LNCAP (cell line): Measurements from ENCODE around the gene ZNF208.

Experiments
- TF ChIP-seq, protein P1 (sequence below): fragments of 450-650 bp; IDR thresholded peaks from 2 replicates; pipeline ENCODE4 v1.5.1; 2017; ENCODE audit warnings: mild to moderate bottlenecking

Gene ZNF208

DNA sequence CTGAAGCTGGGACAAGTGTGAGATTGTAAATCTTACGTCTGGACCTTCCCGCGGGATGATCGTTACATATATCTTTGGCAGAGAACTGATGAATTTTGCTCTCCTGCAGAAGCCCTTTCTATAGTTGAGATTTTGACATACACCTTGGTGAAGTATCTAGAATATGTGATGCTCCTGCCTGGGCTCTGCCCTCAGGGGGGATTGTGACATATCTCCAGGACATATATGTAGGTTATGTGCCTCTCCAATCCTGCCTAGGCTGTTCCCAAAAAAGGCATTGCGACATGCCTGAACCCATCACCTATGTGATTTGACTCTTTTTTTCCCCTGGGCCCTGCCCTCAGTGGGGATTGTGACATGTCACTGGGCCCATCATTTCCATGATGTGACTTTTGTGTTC is 76.6 kb downstream of the ZNF208 start:
- TF ChIP-seq, protein P1, sequence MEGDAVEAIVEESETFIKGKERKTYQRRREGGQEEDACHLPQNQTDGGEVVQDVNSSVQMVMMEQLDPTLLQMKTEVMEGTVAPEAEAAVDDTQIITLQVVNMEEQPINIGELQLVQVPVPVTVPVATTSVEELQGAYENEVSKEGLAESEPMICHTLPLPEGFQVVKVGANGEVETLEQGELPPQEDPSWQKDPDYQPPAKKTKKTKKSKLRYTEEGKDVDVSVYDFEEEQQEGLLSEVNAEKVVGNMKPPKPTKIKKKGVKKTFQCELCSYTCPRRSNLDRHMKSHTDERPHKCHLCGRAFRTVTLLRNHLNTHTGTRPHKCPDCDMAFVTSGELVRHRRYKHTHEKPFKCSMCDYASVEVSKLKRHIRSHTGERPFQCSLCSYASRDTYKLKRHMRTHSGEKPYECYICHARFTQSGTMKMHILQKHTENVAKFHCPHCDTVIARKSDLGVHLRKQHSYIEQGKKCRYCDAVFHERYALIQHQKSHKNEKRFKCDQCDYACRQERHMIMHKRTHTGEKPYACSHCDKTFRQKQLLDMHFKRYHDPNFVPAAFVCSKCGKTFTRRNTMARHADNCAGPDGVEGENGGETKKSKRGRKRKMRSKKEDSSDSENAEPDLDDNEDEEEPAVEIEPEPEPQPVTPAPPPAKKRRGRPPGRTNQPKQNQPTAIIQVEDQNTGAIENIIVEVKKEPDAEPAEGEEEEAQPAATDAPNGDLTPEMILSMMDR: no peak

DNA sequence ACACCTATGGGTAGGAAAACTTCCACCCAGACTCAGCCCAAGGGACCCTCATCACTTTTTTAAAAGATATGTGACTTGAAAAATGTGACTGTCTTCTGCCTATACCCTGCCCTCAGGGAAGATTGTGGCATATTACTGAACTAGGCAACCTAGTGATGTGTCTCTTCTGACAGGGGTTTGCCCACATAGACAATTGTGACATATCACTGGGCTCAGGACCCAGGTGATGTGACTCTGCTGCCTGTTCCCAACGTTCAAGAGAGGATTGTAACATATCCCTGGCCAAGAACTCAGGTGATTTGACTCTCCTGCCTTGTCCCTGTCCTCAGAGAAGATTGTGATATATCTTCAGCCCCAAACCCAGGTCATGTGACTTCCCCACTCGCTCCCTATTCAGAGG is 88.5 kb downstream of the ZNF208 start:
- TF ChIP-seq, protein P1: no peak

DNA sequence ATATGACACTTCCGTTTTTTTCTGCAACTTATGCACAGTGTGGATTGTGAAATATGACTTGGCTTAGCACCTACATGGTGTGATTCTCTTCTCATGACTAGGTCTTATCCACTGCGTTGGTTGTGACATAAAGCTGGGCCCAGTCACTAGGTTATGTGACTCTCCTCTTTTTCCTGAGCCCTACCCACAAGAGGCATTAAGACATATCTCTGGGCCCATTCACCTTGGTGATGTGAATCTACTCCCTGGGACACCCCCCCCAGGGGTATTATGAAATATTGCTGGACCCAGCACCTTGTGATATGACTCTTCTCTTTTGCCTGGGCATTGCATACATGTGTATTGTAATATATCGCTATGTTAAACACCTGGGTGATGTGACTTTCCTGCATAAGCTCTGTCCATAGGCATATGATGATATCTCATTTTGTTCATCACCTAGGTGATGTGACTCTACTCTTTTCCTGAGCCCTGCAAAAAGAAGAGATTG is 89.0 kb downstream of the ZNF208 start:
- TF ChIP-seq, protein P1: no peak

DNA sequence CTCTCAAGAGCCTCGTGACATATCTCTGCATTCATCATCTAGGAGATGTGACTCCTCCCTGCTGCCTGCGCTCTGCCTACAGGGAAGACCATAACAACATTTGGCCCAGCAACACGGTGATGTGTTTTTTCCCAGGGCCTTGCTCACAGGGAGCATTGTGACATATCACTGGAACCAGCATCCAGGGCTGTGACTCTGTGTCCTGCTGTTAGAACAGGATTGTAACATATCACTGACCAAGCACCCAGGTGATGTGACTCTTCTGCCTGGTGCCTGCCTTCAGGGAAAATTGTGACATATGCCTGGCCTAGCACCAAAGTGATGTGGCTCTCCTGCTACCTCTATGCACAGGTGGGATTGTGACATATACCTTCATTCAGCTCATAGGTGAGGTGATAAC is 95.3 kb downstream of the ZNF208 start:
- TF ChIP-seq, protein P1: no peak

DNA sequence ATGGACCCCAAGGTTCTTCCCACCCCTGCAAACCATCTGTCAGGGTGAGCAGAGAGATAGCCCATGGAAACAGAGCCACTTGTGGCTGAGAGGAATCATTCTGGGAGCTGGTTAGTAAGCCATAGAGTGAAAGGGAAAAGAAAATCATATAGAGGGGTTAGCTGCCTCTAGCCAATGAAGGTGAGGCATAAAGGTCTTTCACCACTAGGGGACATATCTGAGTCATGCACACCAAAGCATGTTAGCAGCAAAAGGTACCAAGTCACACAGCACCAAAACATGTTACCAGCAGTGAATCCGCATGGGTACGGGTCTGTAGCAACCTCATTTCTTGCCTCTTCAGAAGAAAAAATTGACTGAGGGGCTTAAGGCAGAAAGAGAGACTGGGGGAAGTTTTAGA is 98.1 kb downstream of the ZNF208 start:
- TF ChIP-seq, protein P1: no peak

DNA sequence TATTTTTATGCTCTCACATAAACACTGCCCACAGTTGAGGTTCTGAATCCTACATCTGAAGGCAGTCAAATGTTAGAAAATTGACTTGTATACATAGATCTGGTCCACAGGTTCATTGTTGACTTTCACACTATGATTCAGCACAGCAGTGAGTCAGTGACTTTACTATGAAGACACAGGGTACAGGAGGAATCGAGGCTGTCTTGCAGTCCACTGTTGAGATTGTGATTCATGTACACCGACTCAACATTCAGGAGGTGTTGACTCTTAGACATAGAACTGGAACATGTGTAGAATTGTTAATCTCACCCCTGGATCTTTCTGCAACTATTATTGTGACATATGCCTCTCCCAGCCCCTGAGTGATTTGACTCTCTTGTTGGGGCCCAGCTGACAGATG is 100.4 kb downstream of the ZNF208 start:
- TF ChIP-seq, protein P1: no peak

DNA sequence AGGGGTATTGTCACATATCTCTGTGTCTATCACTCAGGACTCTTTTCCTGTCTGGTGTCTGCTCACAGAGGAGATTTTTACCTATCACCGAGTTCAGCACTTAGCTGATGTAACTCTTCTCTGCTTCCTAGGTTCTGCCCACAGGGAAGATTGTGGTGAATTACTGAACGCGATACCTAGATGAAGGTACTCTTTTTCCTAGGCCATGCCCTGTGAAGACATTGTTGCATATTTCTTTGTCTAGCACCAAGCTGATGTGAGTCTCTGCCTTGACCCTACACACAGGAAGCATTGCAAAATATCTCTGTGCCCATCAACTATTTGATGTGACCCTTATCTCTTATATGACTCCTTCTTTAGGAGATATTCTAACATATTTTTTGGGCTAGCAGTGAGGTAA is 102.7 kb downstream of the ZNF208 start:
- TF ChIP-seq, protein P1: no peak

DNA sequence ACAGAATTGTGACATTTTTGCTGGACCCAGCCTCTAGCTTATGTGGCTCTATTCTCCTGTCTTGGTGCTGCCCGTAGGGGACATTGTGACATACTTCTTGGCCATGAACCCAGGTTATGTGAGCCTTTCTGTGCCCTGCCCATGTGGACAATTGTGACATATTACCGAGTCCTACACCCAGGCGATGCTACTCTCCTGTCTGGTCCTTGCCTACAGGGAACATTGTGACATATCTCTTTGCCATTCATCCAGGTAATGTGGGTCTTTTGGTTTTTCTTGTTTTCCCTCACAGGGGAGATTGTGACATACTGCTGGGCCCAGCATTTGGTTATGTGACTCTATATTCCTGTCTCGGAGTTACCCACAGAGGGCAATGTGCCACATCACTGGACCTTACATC is 103.2 kb downstream of the ZNF208 start:
- TF ChIP-seq, protein P1: no peak
